T47D (cell line): ENCODE data around the gene COL9A1.

Experiments used
- DNase-seq, 2 experiments: peaks; one replicate each; pipeline versions ENCODE4 v3.0.0 to v3.0.0-alpha.2; 2011 to 2012; ENCODE audit warnings: low read depth in 1 of 2, low spot score in 1 of 2
- JUND ChIP-seq: IDR thresholded peaks from 2 replicates; pipeline ENCODE4 v1.6.1; 2012; ENCODE audit warnings: low read depth
- in situ Hi-C: cut with HindIII; loops from 2 replicates; pipeline ENCODE4 v1.10.0; 2016; ENCODE audit warnings: low sequenced_read_pairs, low pct_unique_long_range_greater_than_20kb

Gene COL9A1

GRCh38 chr6:70280400-70280853, 22.5 kb downstream of the COL9A1 start:
- DNase-seq, result peak in 1 of 2 experiments; percentile 37
- TF ChIP-seq JUND, result no peak
- in situ Hi-C loops, result no loop called here

- no peak for DNase-seq
Observed at GRCh38 chr6:70277470-70277869, 25.4 kb downstream of the COL9A1 start.

GRCh38 chr6:70274338-70274737, 28.5 kb downstream of the COL9A1 start:
- in situ Hi-C loops, result no loop called here
- no peak for DNase-seq
- no peak for TF ChIP-seq JUND

More at GRCh38 chr6:70277470-70277869, 25.4 kb downstream of the COL9A1 start:
- no peak for TF ChIP-seq JUND
- in situ Hi-C loops, result no loop called here

- DNase-seq, result no peak
- no peak for TF ChIP-seq JUND
- in situ Hi-C loops, result no loop called here
Observed at GRCh38 chr6:70272071-70272470, 30.8 kb downstream of the COL9A1 start.

GRCh38 chr6:70270287-70271005, 32.4 kb downstream of the COL9A1 start:
- no peak for DNase-seq
- no peak for TF ChIP-seq JUND
- in situ Hi-C loops, result no loop called here

- no peak for TF ChIP-seq JUND
- DNase-seq, result no peak
- in situ Hi-C loops, result no loop called here
Observed at GRCh38 chr6:70266142-70266541, 36.7 kb downstream of the COL9A1 start.

GRCh38 chr6:70264306-70264705, 38.6 kb downstream of the COL9A1 start:
- no peak for TF ChIP-seq JUND
- in situ Hi-C loops, result no loop called here

GRCh38 chr6:70258483-70258882, 44.4 kb downstream of the COL9A1 start:
- TF ChIP-seq JUND, result no peak
- in situ Hi-C loops, result no loop called here
- no peak for DNase-seq

More at GRCh38 chr6:70264306-70264705, 38.6 kb downstream of the COL9A1 start:
- DNase-seq, result no peak

GRCh38 chr6:70257768-70258273, 45.1 kb downstream of the COL9A1 start:
- in situ Hi-C loops, result no loop called here
- TF ChIP-seq JUND, result no peak
- no peak for DNase-seq

- TF ChIP-seq JUND, result no peak
- in situ Hi-C loops, result no loop called here
- DNase-seq, result no peak
Observed at GRCh38 chr6:70254784-70255183, 48.1 kb downstream of the COL9A1 start.

- in situ Hi-C loops, result no loop called here
- no peak for DNase-seq
- no peak for TF ChIP-seq JUND
Observed at GRCh38 chr6:70253923-70254322, 49.0 kb downstream of the COL9A1 start.

GRCh38 chr6:70252604-70253003, 50.3 kb downstream of the COL9A1 start:
- DNase-seq, result no peak
- in situ Hi-C loops, result no loop called here

GRCh38 chr6:70246118-70246517, 56.8 kb downstream of the COL9A1 start:
- TF ChIP-seq JUND, result no peak
- DNase-seq, result peak in 1 of 2 experiments; percentile 10
- in situ Hi-C loops, result no loop called here

More at GRCh38 chr6:70252604-70253003, 50.3 kb downstream of the COL9A1 start:
- no peak for TF ChIP-seq JUND
